Uterus (tissue), 2 donors: Measurements from ENCODE around the gene SPIRE1.

ENCODE experiments used
- POLR2A ChIP-seq, 2 donors: fragments of 450-650 bp; IDR thresholded peaks; one replicate each; pipeline ENCODE4 v1.6.1; 2016; ENCODE audit warnings: antibody characterized with exemption in 2 of 2, mild to moderate bottlenecking in 1 of 2, moderate library complexity in 1 of 2
- TF ChIP-seq, protein P1 (sequence below), 4 experiments: fragments of 200-600 bp in 2 of 4; fragments of 450-650 bp in 2 of 4; sonication (generic) in 2 of 4; IDR thresholded peaks; one replicate each; pipeline ENCODE4 v1.5.1; 2016 to 2019; ENCODE audit warnings: antibody characterized with exemption in 4 of 4, mild to moderate bottlenecking in 2 of 4, moderate library complexity in 1 of 4

DNA sequence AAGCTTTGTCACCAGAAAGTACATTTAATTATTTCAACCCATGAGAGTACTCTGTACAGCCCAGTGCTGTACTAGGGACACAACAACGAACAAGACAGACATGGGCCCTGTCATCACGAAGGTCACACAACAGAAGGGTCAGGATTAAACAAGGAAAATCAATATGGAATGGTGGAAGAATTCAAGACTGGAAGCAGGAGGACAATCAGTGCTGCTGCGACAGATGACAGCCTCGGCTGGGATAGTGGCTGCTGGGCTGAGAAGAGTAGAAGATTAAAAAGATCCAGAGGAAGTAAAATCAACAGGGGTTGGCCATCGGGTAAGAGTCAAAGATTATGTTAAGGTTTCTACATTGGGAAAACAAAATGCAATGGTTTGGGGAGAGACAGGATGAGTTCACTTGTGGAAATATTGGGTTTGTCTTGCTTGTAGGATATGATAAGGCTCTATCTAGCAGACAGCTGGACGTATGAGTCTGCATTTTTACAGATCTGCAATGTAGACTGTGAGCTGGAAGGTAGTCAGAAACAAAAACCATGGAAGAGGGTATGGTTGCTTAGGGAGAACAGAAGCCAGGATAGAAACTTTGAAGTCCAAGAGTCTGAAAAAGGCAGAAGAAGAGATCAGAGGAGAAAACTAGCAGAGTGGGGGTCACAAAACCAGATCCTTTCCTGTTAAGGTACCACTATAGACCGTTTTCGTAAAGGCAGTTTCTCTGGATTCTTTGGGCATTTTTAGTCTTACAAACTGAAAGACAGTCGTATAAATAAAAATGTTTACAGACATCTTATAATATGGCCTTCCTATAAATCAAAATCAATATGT, 166.1 kb downstream of the SPIRE1 start:
- TF ChIP-seq, protein P1, sequence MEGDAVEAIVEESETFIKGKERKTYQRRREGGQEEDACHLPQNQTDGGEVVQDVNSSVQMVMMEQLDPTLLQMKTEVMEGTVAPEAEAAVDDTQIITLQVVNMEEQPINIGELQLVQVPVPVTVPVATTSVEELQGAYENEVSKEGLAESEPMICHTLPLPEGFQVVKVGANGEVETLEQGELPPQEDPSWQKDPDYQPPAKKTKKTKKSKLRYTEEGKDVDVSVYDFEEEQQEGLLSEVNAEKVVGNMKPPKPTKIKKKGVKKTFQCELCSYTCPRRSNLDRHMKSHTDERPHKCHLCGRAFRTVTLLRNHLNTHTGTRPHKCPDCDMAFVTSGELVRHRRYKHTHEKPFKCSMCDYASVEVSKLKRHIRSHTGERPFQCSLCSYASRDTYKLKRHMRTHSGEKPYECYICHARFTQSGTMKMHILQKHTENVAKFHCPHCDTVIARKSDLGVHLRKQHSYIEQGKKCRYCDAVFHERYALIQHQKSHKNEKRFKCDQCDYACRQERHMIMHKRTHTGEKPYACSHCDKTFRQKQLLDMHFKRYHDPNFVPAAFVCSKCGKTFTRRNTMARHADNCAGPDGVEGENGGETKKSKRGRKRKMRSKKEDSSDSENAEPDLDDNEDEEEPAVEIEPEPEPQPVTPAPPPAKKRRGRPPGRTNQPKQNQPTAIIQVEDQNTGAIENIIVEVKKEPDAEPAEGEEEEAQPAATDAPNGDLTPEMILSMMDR (IDR thresholded peaks at IDR 0.05), result no peak
- no peak for TF ChIP-seq POLR2A (IDR thresholded peaks at IDR 0.05)
